Stomach smooth muscle (tissue), 2 donors: ENCODE data around the gene LCE5A.
"Not testable (repeated sequence)": the region's sequence is repeated elsewhere in the genome, so short reads cannot be mapped to it uniquely, and the experiment has no call there.

Source experiments
- H3K27ac ChIP-seq: one replicate; pipeline ENCODE4 v1.7.0; 2013; ENCODE audit warnings: mild to moderate bottlenecking, low read length, inconsistent platforms
- H3K27me3 ChIP-seq, 2 donors: one replicate each; pipeline ENCODE4 v1.7.0; 2013; ENCODE audit warnings: low read length in 2 of 2; ENCODE audit not compliant: insufficient read depth in 2 of 2, control insufficient read depth in 1 of 2
- H3K36me3 ChIP-seq, 2 donors: one replicate each; pipeline ENCODE4 v1.7.0; 2013; ENCODE audit warnings: low read length in 2 of 2; ENCODE audit not compliant: control insufficient read depth in 2 of 2, insufficient read depth in 2 of 2
- H3K4me1 ChIP-seq: one replicate; pipeline ENCODE4 v1.7.0; 2013; ENCODE audit warnings: low read length; ENCODE audit not compliant: control insufficient read depth, insufficient read depth
- H3K4me3 ChIP-seq, 2 donors: one replicate each; pipeline ENCODE4 v1.7.0; 2013; ENCODE audit warnings: low read length in 2 of 2
- H3K9ac ChIP-seq, 2 donors: one replicate each; pipeline ENCODE4 v1.7.0; 2013; ENCODE audit warnings: low read length in 2 of 2, mild to moderate bottlenecking in 1 of 2
- H3K9me3 ChIP-seq, 2 donors: one replicate each; pipeline ENCODE4 v1.7.0; 2013; ENCODE audit warnings: low read length in 2 of 2; ENCODE audit not compliant: control insufficient read depth in 2 of 2
- donor health status: healthy.
- donor health status: Pancreatic carcinoma.

Gene LCE5A

GRCh38 chr1:152510503-152510902 lies at the start of gene LCE5A:
LCE5A (plus strand) TSS chr1:152510803; CDS start chr1:152511535, 732 bp downstream.
- Histone ChIP-seq H3K9me3 (no peaks in the 10 kb centered on the region), H3K27ac (no peak within 1 kb of the TSS), H3K36me3 (no peaks in the 10 kb centered on the region), H3K9ac (no peak within 1 kb of the TSS), H3K4me3 (no peak within 1 kb of the TSS), H3K4me1 (no peaks in the 10 kb centered on the region), H3K27me3 (peaks cover 30 to 34% of the 10 kb centered on the region in 2 donors)

GRCh38 chr1:152461544-152461943 lies 49.1 kb upstream of the LCE5A start:
- Histone ChIP-seq H3K27ac (no peak overlapping the region), H3K27me3 (no peaks in the 10 kb centered on the region), H3K4me1 (no peaks in the 10 kb centered on the region), H3K9me3 (no peaks in the 10 kb centered on the region), H3K4me3 (no peak overlapping the region), H3K36me3 (no peaks in the 10 kb centered on the region), H3K9ac (no peak overlapping the region)

- no peak overlapping the region for H3K4me3 ChIP-seq
- no peaks in the 10 kb centered on the region for H3K27me3 ChIP-seq
- H3K4me1 ChIP-seq, result no peaks in the 10 kb centered on the region
Observed at GRCh38 chr1:152462636-152463035, 48.0 kb upstream of the LCE5A start.

GRCh38 chr1:152466217-152466616 lies 44.4 kb upstream of the LCE5A start:
- Histone ChIP-seq H3K4me3 (no peak overlapping the region), H3K9ac (no peak overlapping the region), H3K27ac (no peak overlapping the region), H3K27me3 (no peaks in the 10 kb centered on the region), H3K9me3 (no peaks in the 10 kb centered on the region), H3K36me3 (no peaks in the 10 kb centered on the region), H3K4me1 (no peaks in the 10 kb centered on the region)

More at GRCh38 chr1:152462636-152463035, 48.0 kb upstream of the LCE5A start:
- Histone ChIP-seq H3K36me3 (no peaks in the 10 kb centered on the region), H3K27ac (no peak overlapping the region), H3K9me3 (no peaks in the 10 kb centered on the region), H3K9ac (no peak overlapping the region)

GRCh38 chr1:152473887-152474537 lies 36.6 kb upstream of the LCE5A start:
- H3K4me1 ChIP-seq, result no peaks in the 10 kb centered on the region
- H3K27me3 ChIP-seq, result no peaks in the 10 kb centered on the region
- no peaks in the 10 kb centered on the region for H3K36me3 ChIP-seq
- H3K9me3 ChIP-seq, result no peaks in the 10 kb centered on the region
- no peak overlapping the region for H3K4me3 ChIP-seq
- H3K9ac ChIP-seq, result no peak overlapping the region
- H3K27ac ChIP-seq, result no peak overlapping the region

- no peaks in the 10 kb centered on the region for H3K36me3 ChIP-seq
- no peak overlapping the region for H3K27ac ChIP-seq
- no peaks in the 10 kb centered on the region for H3K4me1 ChIP-seq
- H3K9me3 ChIP-seq, result no peaks in the 10 kb centered on the region
- no peaks in the 10 kb centered on the region for H3K27me3 ChIP-seq
- no peak overlapping the region for H3K9ac ChIP-seq
- H3K4me3 ChIP-seq, result no peak overlapping the region
Observed at GRCh38 chr1:152479792-152480595, 30.6 kb upstream of the LCE5A start.

- no peaks in the 10 kb centered on the region for H3K36me3 ChIP-seq
- H3K4me3 ChIP-seq, result no peak overlapping the region
- no peaks in the 10 kb centered on the region for H3K27me3 ChIP-seq
- no peaks in the 10 kb centered on the region for H3K4me1 ChIP-seq
- H3K27ac ChIP-seq, result no peak overlapping the region
- H3K9ac ChIP-seq, result no peak overlapping the region
- H3K9me3 ChIP-seq, result no peaks in the 10 kb centered on the region
Observed at GRCh38 chr1:152481869-152482664, 28.5 kb upstream of the LCE5A start.

- H3K9me3 ChIP-seq, result no peaks in the 10 kb centered on the region
- H3K4me1 ChIP-seq, result no peaks in the 10 kb centered on the region
- no peak overlapping the region for H3K9ac ChIP-seq
- no peak overlapping the region for H3K27ac ChIP-seq
- no peak overlapping the region for H3K4me3 ChIP-seq
- no peaks in the 10 kb centered on the region for H3K36me3 ChIP-seq
- H3K27me3 ChIP-seq, result no peaks in the 10 kb centered on the region
Observed at GRCh38 chr1:152486400-152487006, 24.1 kb upstream of the LCE5A start.

GRCh38 chr1:152487871-152488270 lies 22.7 kb upstream of the LCE5A start:
- Histone ChIP-seq H3K36me3 (no peaks in the 10 kb centered on the region), H3K4me3 (no peak overlapping the region), H3K9me3 (no peaks in the 10 kb centered on the region), H3K27me3 (no peaks in the 10 kb centered on the region), H3K27ac (no peak overlapping the region), H3K4me1 (no peaks in the 10 kb centered on the region), H3K9ac (no peak overlapping the region)

- H3K27ac ChIP-seq, H3K4me1 ChIP-seq, H3K36me3 ChIP-seq, H3K9me3 ChIP-seq, H3K27me3 ChIP-seq, H3K4me3 ChIP-seq, H3K9ac ChIP-seq: not testable (repeated sequence)
Observed at GRCh38 chr1:152491537-152491936, 19.1 kb upstream of the LCE5A start.
